ENCODE measurements around the gene RNF121.

RNF121 gene

DNA sequence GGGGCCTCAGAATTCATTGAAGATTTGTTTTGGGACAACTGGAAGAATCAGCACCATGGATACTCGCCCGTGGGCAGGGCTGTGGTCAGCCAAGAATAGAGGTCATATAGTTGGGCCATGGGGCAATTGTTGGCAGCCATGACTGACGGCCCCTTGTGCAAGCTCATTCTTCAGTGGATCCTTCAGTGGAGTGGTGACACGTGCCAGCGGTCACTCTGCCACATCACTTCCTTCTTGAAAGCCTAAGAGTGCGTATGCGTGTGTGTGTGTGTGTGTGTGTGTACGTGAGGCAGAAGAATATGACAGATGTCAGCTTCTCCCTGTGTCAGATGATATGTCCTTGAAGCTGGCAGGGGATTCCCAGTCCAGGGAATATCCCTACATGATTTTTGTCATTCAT is 68.1 kb downstream of the RNF121 start:
- H3K9ac ChIP-seq: no peak overlapping the region
- peaks cover 41% of the 10 kb centered on the region for H3K36me3 ChIP-seq
- no peaks in the 10 kb centered on the region for H3K27me3 ChIP-seq
- H3K4me1 ChIP-seq: peaks cover 21% of the 10 kb centered on the region
- H4K20me1 ChIP-seq: peaks cover 11% of the 10 kb centered on the region
- H3K9me3 ChIP-seq: peaks cover 4% of the 10 kb centered on the region; the same call in 1 of the 2 replicates
- no peak overlapping the region for H3K4me3 ChIP-seq
- no peak overlapping the region for H3K27ac ChIP-seq
- no peak overlapping the region for H3K4me2 ChIP-seq
- no peak for TF ChIP-seq Cebpa-rat (IDR thresholded peaks at IDR 0.05)

DNA sequence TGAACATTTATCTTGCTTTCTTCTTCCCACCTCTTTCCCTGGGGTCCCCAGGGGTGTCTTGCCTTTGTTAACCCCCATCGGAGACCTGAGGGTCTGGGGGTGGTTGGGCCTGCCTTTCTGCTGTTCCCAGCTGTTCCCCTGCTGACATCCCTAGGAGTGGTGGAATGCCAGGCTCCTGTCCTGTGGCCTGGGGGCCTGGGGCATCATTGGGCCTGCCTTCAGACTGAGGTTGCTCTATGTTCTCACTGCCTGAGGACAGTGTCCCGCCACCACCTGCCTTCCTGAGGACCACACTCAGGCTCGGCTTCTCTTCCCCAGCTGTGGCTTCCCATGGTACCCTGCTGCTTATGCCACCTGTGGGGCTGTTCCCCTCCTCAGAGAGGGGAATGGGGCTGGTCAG is 68.7 kb downstream of the RNF121 start:
- Histone ChIP-seq H3K9ac (no peak overlapping the region), H4K20me1 (peaks cover 18% of the 10 kb centered on the region), H3K4me1 (peaks cover 21% of the 10 kb centered on the region), H3K36me3 (peaks cover 48% of the 10 kb centered on the region), H3K4me2 (no peak overlapping the region), H3K4me3 (no peak overlapping the region), H3K27me3 (no peaks in the 10 kb centered on the region), H3K27ac (no peak overlapping the region), H3K9me3 (peaks cover 4% of the 10 kb centered on the region; the same call in 1 of the 2 replicates)
- no peak for TF ChIP-seq Cebpa-rat (IDR thresholded peaks at IDR 0.05)

DNA sequence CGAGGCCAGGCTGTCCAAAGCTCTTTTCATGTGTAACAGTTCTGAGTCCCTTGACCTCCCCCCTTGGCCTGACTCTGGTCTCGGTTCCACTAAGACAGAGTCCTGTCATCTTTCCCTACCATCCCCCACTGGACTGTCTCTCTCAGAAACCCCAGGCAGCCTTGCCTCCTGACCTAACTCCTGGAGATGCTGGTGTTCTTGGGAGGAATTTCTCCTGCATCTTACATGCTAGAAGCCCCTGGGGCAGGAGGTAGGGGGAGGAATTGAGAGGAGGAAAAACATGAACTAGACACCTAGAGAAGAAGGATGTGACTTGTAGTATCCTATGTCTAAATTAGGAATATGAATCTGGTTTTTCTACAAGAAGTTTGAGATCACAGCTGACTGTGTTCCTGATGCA is 69.2 kb downstream of the RNF121 start:
- no peak overlapping the region for H3K9ac ChIP-seq
- no peak overlapping the region for H3K4me3 ChIP-seq
- no peak for TF ChIP-seq Cebpa-rat (IDR thresholded peaks at IDR 0.05)
- H3K27ac ChIP-seq: no peak overlapping the region; the same call in 1 of the 2 replicates
- H3K4me2 ChIP-seq: no peak overlapping the region
- peaks cover 4% of the 10 kb centered on the region; the same call in 1 of the 2 replicates for H3K9me3 ChIP-seq
- H3K36me3 ChIP-seq: peaks cover 52% of the 10 kb centered on the region
- H4K20me1 ChIP-seq: peaks cover 22% of the 10 kb centered on the region
- no peaks in the 10 kb centered on the region for H3K27me3 ChIP-seq
- H3K4me1 ChIP-seq: peaks cover 21% of the 10 kb centered on the region

DNA sequence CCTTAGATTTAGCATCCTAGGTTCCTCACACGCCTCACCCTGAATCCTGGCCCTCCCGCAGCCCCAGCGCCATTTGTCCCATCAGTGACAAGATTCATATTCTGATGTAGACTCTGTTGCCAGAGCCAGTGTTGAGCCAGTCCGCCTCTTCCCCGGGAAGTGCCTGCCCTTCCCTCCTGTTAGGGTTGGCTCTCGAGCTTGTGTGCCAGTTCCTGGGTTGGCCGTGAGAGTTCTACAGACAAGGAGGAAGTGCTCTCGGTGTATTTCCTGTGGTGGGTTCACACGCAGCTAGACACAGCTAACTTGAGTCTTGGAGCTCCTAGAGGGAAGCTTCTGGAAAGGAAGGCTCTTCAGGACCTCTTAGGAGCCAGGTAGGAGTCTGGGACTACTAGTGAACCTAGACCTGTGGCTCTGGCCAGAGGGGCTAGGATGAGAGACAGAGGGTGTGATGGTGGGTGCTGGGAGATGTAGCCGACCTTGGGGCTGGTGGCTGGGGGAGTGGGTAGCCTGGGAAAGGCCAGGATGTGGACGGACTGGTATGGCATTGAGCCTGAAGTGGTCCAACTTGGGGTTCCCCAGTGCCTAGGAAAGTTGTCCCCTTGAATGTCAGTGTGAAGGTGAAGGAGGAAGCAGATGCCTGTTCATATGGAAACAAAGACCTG is 69.9 kb downstream of the RNF121 start, which contains the start of gene IL18BP:
Gene IL18BP, plus strand, starts transcription at position 261 of the 662 bp plus-strand sequence. CDS start 1,076 bp downstream, outside the sequence.
- Histone ChIP-seq H3K9me3 (peaks cover 4% of the 10 kb centered on the region; the same call in 1 of the 2 replicates), H3K27ac (peak within 1 kb of the TSS; percentile 71), H3K36me3 (peaks cover 60% of the 10 kb centered on the region), H3K4me1 (peaks cover 21% of the 10 kb centered on the region), H3K4me3 (no peak within 1 kb of the TSS; the same call in 1 of the 2 replicates), H3K27me3 (no peaks in the 10 kb centered on the region), H3K9ac (no peak within 1 kb of the TSS), H3K4me2 (peak within 1 kb of the TSS; percentile 66), H4K20me1 (peaks cover 30% of the 10 kb centered on the region)
- no peak for TF ChIP-seq Cebpa-rat (IDR thresholded peaks at IDR 0.05)

DNA sequence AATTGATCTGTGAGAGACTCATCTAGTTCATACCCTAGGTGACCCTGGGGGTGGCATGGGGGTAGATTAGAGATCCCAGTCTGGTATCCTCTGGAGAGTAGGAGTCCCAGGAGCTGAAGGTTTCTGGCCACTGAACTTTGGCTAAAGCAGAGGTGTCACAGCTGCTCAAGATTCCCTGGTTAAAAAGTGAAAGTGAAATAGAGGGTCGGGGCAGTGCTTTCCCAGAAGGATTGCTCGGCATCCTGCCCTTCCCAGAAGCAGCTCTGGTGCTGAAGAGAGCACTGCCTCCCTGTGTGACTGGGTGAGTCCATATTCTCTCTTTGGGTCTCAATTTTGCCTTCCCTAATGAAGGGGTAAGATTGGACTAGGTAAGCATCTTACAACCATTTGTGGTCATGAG is 70.5 kb downstream of the RNF121 start:
- Histone ChIP-seq H4K20me1 (peaks cover 35% of the 10 kb centered on the region), H3K27ac (peak overlapping the region; percentile 71), H3K9ac (no peak overlapping the region), H3K36me3 (peaks cover 65% of the 10 kb centered on the region), H3K4me1 (peaks cover 21% of the 10 kb centered on the region), H3K4me2 (peak overlapping the region; percentile 66), H3K4me3 (no peak overlapping the region), H3K9me3 (0 out of 2 replicates have a peak, but pooled peaks cover under 1% of the 10 kb centered on the region), H3K27me3 (no peaks in the 10 kb centered on the region)
- no peak for TF ChIP-seq Cebpa-rat (IDR thresholded peaks at IDR 0.05)

DNA sequence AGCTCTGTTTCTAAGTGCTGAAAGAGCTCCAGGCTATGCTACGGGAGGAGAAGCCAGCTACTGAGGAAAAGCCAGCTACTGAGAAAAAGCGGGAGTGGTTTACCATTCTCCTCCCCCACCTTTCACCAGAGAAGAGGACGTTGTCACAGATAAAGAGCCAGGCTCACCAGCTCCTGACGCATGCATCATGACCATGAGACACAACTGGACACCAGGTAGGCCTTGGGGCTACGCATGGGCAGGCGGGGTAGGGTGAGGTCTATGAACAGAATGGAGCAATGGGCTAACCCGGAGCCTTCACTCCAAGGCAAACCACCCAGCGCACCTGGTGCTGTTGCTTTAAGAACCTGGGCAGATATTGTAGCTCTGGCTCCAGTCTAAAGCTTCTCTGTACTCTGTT is 71.0 kb downstream of the RNF121 start:
- no peaks in the 10 kb centered on the region for H3K27me3 ChIP-seq
- no peak overlapping the region for H3K9ac ChIP-seq
- peaks cover 21% of the 10 kb centered on the region for H3K4me1 ChIP-seq
- no peak overlapping the region for H3K4me3 ChIP-seq
- H3K36me3 ChIP-seq: peaks cover 65% of the 10 kb centered on the region
- H4K20me1 ChIP-seq: peaks cover 40% of the 10 kb centered on the region
- no peak for TF ChIP-seq Cebpa-rat (IDR thresholded peaks at IDR 0.05)
- peak overlapping the region; percentile 66; the same call in 1 of the 2 replicates for H3K4me2 ChIP-seq
- no peak overlapping the region; the same call in 1 of the 2 replicates for H3K27ac ChIP-seq
- no peaks in the 10 kb centered on the region for H3K9me3 ChIP-seq

DNA sequence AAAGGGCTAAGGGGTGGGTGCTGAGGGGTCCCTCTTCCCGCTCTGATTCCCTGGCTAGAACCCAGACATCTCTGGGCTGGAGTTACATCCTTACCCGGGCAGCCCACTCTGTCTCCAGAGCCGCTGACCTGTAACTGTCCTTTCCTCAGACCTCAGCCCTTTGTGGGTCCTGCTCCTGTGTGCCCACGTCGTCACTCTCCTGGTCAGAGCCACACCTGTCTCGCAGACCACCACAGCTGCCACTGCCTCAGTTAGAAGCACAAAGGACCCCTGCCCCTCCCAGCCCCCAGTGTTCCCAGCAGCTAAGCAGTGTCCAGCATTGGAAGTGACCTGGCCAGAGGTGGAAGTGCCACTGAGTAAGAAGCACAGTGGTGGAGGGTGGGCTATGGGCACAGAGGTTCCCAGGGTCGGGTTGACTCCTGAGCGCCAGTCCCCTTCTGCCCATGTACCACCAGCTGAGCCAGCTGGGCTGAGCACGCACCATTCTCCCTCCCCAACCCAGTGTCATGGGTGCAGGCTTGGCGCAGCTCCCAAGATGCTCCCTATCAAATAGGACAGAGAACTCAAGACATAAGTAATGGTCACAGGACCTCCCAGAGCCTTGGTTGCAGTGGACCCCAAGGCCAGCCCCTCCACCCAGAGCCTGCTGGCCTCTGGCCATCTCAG is 71.5 kb downstream of the RNF121 start:
- Histone ChIP-seq H3K4me1 (peaks cover 21% of the 10 kb centered on the region), H3K36me3 (peaks cover 65% of the 10 kb centered on the region), H3K9ac (no peak overlapping the region), H3K27ac (no peak overlapping the region), H3K27me3 (no peaks in the 10 kb centered on the region), H3K4me2 (no peak overlapping the region), H4K20me1 (peaks cover 45% of the 10 kb centered on the region), H3K4me3 (no peak overlapping the region), H3K9me3 (no peaks in the 10 kb centered on the region)
- no peak for TF ChIP-seq Cebpa-rat (IDR thresholded peaks at IDR 0.05)

DNA sequence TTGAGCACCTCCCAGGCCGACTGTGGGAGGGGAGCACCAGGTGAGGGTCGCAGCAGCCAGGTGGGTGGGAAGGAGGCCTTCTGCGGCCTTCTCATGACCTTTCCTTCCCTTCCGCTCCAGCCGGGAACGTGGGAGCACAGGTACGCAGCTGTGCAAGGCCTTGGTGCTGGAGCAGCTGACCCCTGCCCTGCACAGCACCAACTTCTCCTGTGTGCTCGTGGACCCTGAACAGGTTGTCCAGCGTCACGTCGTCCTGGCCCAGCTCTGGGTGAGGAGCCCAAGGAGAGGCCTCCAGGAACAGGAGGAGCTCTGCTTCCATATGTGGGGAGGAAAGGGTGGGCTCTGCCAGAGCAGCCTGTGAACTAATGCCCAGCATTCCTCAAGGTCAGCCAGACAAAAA is 72.4 kb downstream of the RNF121 start:
- no peak overlapping the region for H3K4me3 ChIP-seq
- H3K4me1 ChIP-seq: peaks cover 21% of the 10 kb centered on the region
- H3K9ac ChIP-seq: no peak overlapping the region
- H3K27me3 ChIP-seq: no peaks in the 10 kb centered on the region
- H3K36me3 ChIP-seq: peaks cover 65% of the 10 kb centered on the region
- TF ChIP-seq Cebpa-rat (IDR thresholded peaks at IDR 0.05): no peak
- peaks cover 55% of the 10 kb centered on the region for H4K20me1 ChIP-seq
- no peaks in the 10 kb centered on the region for H3K9me3 ChIP-seq
- no peak overlapping the region for H3K27ac ChIP-seq
- no peak overlapping the region for H3K4me2 ChIP-seq

DNA sequence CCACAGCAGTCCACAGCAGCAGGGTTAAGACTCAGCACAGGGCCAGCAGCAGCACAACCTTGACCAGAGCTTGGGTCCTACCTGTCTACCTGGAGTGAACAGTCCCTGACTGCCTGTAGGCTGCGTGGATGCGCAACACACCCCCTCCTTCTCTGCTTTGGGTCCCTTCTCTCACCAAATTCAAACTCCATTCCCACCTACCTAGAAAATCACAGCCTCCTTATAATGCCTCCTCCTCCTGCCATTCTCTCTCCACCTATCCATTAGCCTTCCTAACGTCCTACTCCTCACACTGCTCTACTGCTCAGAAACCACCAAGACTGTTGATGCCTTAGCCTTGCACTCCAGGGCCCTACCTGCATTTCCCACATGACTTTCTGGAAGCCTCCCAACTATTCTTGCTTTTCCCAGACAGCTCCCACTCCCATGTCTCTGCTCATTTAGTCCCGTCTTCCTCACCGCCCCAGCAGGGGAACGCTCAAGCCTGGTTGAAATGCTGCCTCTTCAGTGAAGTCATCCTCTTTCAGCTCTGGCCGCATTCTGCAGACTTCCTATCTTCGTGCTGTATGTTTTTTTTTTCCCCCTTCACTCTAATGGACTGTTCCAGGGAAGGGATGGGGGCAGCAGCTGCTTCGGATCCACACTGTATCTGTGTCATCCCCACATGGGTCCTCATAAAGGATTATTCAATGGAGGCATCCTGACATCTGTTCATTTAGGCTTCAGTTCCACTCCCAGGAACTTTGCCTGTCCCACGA is 73.2 kb downstream of the RNF121 start:
- Histone ChIP-seq H3K4me1 (peaks cover 21% of the 10 kb centered on the region), H3K4me3 (no peak overlapping the region), H3K9ac (no peak overlapping the region), H3K4me2 (no peak overlapping the region), H3K27me3 (no peaks in the 10 kb centered on the region), H3K9me3 (no peaks in the 10 kb centered on the region), H3K36me3 (peaks cover 67% of the 10 kb centered on the region), H4K20me1 (peaks cover 62% of the 10 kb centered on the region), H3K27ac (no peak overlapping the region)
- no peak for TF ChIP-seq Cebpa-rat (IDR thresholded peaks at IDR 0.05)
